HL-60 (cell line): ENCODE measurements around the gene ALDH4A1.

Experiments used
- GABPA ChIP-seq: IDR thresholded peaks from 2 replicates; pipeline ENCODE4 v1.6.1; 2012; ENCODE audit warnings: low read depth
- POLR2AphosphoS5 ChIP-seq: IDR thresholded peaks from 2 replicates; pipeline ENCODE4 v1.6.1; 2012; ENCODE audit warnings: low read depth
- SPI1 ChIP-seq: IDR thresholded peaks from 2 replicates; pipeline ENCODE4 v1.6.1; 2012; ENCODE audit warnings: low read depth, mild to moderate bottlenecking, borderline replicate concordance
- TF ChIP-seq, protein P1 (sequence below): IDR thresholded peaks from one replicate; pipeline ENCODE4 v1.5.1; 2011; ENCODE audit warnings: low read length, control low read depth, inconsistent platforms; ENCODE audit not compliant: insufficient read depth
- TF ChIP-seq, protein P2 (sequence below): IDR thresholded peaks from 2 replicates; pipeline ENCODE4 v1.6.1; 2012; ENCODE audit warnings: low read depth; ENCODE audit not compliant: insufficient replicate concordance

DNA sequence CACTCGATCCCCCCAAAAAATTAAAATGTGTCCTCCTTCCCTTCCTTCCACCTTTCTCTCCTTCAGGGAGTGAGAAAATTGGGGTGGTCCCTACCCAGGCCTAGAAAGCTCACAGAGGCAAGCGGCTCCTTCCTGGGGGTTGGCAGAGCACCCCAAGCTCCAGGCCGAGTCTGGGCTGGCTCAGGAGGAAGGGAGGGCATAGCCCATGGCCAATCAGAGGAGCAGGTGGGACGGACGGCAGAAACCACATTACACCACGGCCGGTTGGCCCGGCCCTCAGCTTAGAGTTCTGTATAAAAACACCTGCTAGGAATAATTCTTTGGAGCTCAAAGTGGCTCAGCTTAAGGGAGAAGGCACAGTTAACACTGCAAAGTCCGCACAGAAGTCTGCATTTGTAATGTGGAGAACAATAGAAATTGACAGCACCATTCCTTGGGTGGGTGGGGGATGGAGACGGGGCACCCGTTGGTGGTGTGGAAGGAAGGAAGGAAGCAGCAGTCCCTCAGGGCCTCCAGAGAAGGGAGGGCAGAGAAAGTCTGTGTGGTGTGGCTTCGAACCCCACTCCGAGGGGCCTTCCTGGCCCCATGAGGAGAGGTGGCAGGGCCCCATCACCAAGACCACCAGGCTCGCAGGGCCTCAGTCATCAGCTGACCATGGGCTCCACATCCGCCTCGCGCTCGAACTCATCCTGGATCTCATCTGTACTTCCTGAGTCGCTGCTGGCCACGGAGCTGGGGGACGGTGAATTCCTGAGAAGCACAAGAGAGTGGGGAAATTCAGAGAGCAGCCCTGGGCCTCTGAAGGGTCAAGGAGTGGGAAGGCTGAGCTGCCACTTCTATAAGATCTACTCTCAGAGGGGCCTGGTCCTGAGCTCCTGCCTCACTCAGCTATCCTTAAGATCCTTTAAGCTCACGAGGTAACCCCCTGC, 5.8 kb upstream of the ALDH4A1 start:
- TF ChIP-seq, protein P1, sequence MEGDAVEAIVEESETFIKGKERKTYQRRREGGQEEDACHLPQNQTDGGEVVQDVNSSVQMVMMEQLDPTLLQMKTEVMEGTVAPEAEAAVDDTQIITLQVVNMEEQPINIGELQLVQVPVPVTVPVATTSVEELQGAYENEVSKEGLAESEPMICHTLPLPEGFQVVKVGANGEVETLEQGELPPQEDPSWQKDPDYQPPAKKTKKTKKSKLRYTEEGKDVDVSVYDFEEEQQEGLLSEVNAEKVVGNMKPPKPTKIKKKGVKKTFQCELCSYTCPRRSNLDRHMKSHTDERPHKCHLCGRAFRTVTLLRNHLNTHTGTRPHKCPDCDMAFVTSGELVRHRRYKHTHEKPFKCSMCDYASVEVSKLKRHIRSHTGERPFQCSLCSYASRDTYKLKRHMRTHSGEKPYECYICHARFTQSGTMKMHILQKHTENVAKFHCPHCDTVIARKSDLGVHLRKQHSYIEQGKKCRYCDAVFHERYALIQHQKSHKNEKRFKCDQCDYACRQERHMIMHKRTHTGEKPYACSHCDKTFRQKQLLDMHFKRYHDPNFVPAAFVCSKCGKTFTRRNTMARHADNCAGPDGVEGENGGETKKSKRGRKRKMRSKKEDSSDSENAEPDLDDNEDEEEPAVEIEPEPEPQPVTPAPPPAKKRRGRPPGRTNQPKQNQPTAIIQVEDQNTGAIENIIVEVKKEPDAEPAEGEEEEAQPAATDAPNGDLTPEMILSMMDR, result no peak
- TF ChIP-seq POLR2AphosphoS5, result no peak
- TF ChIP-seq, protein P2, sequence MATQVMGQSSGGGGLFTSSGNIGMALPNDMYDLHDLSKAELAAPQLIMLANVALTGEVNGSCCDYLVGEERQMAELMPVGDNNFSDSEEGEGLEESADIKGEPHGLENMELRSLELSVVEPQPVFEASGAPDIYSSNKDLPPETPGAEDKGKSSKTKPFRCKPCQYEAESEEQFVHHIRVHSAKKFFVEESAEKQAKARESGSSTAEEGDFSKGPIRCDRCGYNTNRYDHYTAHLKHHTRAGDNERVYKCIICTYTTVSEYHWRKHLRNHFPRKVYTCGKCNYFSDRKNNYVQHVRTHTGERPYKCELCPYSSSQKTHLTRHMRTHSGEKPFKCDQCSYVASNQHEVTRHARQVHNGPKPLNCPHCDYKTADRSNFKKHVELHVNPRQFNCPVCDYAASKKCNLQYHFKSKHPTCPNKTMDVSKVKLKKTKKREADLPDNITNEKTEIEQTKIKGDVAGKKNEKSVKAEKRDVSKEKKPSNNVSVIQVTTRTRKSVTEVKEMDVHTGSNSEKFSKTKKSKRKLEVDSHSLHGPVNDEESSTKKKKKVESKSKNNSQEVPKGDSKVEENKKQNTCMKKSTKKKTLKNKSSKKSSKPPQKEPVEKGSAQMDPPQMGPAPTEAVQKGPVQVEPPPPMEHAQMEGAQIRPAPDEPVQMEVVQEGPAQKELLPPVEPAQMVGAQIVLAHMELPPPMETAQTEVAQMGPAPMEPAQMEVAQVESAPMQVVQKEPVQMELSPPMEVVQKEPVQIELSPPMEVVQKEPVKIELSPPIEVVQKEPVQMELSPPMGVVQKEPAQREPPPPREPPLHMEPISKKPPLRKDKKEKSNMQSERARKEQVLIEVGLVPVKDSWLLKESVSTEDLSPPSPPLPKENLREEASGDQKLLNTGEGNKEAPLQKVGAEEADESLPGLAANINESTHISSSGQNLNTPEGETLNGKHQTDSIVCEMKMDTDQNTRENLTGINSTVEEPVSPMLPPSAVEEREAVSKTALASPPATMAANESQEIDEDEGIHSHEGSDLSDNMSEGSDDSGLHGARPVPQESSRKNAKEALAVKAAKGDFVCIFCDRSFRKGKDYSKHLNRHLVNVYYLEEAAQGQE, result no peak
- TF ChIP-seq GABPA, result no peak
- TF ChIP-seq SPI1, result no peak
